HG03060 (cell line): ENCODE data around the gene RIF1.

Experiments used
- ATAC-seq: cut with Tn5 transposase; IDR thresholded peaks from one replicate; pipeline ENCODE4 v1.9.1; 2021; ENCODE audit warnings: low read depth, moderate number of reproducible peaks; ENCODE audit not compliant: unreplicated experiment

Gene RIF1

DNA sequence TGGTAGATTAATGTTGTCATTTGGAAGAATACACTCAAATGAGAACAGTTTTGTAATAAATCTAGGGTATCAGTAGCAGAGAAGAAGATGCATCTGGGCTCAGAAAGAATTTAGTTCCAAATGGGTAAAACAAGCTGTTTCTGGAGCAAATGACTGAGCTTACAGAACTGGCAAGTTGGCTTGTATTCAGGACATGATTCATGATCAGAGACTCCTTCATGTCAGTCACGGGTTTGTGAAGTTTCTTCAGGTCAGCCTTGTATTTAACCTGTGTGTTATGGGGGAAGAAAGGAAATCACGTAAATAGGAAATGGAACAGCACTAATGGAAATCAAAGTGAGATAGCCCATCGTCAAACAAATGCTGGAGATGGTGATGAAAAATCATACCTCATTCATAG is 109.1 kb downstream of the RIF1 start:
- ATAC-seq: no peak

DNA sequence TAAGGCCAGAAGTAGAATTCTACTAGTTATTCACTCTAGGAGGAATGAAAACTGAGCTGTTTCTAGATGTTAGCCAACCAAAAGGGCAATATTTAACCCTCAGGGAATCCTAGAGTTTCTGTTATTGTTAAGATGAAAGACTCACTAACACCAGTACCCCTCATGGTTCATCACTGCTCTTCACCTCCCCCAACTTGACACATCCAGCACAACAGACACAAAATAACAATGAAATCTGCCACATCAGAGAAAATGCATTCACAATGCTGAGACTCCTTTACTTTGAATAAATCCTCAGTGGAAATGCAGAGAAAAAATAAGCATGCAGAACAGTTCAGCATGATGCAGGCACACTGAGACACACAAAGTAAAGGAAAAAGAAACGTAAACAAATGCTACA is 111.3 kb downstream of the RIF1 start:
- no peak for ATAC-seq

DNA sequence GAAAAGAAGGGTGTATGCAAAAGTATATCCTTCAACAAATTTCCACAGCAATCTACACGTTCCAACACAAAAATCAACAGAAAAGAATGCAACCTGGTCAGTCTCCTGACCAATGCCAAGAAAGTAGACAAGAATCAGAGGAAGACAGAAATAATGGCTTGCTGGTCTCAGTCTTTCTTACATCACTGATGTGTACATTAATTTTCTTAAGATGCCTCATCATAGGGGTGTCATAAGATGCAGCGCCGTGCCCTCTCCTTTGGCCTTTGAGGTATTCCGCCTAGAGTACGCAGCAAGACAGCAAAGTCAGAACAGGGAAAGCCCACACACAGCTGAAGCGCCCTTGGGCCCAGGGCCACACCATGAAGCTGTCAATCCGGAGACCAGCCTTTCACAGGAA is 112.9 kb downstream of the RIF1 start:
- ATAC-seq: no peak

DNA sequence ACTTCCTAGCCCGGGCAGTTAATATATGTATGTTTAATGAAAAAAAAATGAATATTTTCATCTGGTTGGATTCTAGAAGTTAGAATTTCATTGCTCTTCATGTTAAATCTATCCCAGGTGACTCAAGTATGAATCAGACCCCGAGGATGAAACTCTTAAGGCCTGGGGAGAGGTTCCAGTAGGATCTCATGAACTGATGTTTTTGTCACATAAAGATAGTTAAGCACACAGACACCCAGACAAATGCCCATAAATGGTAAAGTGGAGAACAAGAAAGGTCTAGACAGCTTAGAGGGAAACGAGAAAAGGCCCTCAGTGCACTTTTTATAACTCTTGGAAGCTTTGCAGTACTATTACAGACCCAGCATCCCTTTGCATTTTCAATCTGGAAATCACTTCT is 114.1 kb downstream of the RIF1 start:
- no peak for ATAC-seq

- no peak for ATAC-seq
Measured at GRCh38 chr2:151525821-151526373, 116.2 kb downstream of the RIF1 start.

DNA sequence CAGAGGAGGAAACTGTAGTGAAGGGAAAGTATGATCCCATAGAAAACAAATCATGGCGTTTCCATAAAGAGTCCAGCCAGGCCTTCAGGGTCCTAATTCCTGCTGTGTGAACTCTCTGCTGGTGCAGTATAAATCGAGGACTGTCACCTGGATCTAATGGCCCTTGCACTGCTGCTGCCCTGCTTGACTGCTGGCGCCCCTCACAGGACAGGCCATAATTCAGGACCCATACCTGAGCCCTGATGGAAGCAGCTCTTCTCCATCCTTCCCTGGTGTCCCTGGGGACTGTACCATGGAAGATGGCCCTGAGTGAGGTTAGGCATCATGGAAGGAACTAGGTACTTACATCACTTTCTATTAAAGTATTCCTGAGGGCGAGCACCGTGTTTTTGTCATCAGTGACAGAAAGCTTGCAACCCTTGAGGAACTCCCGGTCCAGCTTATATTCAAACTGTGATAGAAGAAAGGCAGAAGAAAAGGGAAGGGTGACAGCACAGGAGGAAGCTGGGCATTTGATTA is 116.9 kb downstream of the RIF1 start:
- ATAC-seq: no peak
